HG02870 (cell line): ENCODE measurements around the gene ATF4.
A peak's percentile ranks its signal among the peaks of the same experiment; 100 is the strongest.
"Not testable (repeated sequence)": the region's sequence is repeated elsewhere in the genome, so short reads cannot be mapped to it uniquely, and the experiment has no call there.

ENCODE experiments used
- ATAC-seq: cut with Tn5 transposase; IDR thresholded peaks from one replicate; pipeline ENCODE4 v1.9.1; 2021; ENCODE audit warnings: mild to moderate bottlenecking, moderate library complexity; ENCODE audit not compliant: unreplicated experiment

Gene ATF4

DNA sequence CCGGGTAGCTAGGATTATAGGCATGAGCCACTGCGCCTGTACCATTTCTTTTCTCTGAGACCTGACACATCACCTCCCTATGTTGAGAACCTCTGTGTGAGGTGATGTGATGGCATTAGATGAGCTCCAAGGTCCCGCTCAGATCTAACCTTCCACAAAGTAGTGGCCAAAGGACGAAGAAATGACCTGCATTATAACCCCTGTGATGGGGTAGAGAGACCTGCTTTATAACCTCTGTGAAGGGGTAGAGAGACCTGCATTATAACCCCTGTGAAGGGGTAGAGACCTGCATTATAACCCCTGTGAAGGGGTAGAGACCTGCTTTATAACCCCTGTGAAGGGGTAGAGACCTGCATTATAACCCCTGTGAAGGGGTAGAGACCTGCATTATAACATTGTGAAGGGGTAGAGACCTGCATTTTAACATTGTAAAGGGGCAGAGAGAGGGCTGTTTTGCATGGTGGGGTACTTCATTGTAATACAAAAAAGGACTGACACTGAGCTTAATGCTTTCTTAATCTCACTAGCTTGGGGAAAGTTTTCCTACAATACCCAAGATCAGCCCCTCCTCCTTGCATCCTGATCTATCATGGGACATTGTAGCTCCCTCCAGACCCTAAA, 9.7 kb upstream of the ATF4 start:
- ATAC-seq, result no peak

DNA sequence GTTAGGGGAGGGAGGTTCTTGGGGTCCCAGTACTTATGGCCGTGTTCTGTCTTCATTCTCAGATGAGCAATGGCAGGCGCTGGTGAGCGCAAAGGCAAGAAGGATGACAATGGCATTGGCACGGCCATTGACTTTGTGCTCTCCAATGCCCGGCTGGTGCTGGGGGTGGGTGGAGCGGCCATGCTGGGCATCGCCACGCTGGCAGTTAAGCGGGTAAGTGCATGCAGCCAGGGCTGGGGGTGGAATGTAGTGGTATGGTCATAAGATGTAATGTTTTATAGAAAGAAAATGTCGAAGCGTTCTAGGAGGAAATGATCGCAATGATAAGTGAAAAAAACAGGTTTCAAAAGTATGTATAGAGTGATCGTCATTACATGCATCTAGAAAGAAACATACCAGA, 9.1 kb upstream of the ATF4 start:
- ATAC-seq, result no peak

DNA sequence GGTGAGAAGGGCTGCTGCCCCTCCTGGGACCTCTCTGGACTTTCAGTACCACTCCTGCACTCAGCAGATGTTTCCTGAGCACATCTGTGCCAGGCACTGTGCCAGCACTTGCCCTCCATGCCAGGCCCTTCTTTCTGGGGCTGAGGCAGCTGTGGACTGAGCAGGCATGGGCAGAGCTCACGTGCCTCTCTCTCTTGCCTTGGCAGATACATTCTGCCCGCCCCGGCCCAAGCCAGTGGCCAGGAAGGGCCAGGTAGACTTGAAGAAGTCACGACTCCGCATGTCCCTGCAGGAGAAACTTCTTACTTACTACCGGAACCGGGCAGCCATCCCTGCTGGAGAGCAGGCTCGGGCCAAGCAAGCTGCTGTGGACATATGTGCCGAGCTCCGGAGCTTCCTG, 8.3 kb upstream of the ATF4 start:
- no peak for ATAC-seq

DNA sequence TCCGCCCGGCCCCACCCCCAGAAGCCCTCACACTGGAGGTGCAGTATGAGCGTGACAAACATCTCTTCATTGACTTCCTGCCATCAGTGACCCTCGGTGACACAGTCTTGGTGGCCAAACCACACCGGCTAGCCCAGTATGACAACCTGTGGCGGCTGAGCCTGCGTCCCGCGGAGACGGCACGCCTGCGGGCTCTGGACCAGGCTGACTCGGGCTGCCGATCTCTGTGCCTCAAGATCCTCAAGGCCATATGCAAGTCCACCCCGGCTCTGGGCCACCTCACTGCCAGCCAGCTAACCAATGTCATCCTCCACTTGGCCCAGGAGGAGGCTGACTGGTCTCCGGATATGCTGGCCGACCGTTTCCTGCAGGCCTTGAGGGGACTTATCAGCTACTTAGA, 6.6 kb upstream of the ATF4 start:
- ATAC-seq, result no peak

DNA sequence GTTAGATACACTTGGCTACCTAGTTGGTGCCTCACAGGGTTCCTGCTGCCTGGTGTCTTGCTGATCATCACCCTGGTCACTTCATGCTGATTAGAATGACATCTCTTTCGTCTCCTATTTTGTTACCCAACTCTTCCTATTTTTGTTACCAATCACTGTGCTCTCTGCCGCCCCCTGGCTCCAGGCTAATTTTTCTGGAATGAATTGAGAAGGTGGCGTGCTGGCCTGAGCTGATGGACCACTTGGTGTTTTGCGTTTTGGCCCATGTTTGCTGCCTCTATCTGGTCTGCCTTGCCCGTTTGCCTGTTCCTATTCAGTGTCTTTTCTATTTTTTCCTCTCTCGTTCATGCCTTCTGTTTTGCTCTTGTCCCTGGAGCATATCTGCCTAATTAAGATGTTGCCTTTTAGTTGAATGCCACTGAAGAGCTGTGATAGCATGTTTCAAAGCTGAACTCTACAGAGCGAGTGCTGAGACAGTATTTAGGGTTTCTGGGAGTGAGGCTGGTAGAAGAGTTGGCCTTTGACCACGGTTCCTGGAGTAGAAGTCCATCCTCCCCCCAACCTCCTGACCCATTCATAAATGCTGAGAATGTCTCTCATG, 5.9 kb upstream of the ATF4 start:
- ATAC-seq, result no peak

DNA sequence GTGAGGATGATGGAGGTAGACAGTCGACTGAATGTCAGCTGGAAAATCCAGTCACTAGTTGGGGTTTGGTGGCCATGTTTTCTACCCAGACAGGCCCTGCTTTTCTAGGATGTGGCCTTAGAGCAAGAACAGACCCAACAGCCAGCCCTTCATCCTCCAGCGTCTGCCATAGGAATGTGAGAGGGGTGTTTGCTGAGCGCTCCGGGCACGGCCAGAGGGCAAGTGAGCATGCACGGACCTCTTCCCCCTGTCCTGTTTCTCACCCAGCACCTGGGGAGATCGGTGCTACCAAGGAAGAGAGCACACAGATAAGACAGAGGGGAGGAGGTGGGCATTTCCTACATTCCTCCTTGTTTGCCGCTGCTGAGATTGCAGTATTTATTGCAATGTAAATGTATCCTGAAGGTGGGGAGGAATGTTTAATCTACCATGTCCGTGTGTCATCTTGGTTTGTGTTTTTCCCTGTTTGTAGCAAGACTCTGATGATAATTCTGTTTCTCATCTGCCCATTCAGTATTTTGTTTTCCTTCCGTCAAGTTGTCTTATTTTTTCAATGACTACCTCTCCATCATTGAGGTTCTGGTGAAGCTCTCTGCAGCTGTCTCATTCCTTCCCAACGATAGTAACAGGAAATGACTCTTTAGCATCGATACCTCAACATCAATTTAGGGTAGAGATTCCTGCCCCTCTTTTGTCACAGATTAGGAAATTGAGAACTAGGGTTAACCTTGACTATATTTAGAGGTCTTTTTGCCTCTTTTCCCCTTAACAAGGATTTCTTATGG, 4.9 kb upstream of the ATF4 start:
- ATAC-seq, result no peak

DNA sequence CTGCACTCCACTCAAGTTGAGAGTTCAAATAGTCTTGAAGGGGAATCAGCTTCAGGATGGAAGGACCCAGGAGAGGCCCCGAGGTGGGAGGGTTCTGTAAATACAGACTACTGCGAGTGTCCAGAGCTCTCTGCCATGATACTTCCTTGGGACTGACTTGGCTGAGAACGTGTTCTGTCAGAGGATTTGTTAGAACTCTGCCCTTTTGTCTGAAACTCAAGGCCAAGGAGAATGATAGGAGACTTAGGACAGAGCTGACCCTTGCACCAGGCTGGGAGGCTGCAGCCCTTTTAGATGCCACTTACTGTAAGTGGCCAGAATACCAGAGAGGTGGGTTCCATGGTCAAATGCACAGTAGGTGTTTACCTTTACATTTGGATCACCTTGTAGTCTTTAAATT, 2.9 kb upstream of the ATF4 start:
- ATAC-seq, result no peak

DNA sequence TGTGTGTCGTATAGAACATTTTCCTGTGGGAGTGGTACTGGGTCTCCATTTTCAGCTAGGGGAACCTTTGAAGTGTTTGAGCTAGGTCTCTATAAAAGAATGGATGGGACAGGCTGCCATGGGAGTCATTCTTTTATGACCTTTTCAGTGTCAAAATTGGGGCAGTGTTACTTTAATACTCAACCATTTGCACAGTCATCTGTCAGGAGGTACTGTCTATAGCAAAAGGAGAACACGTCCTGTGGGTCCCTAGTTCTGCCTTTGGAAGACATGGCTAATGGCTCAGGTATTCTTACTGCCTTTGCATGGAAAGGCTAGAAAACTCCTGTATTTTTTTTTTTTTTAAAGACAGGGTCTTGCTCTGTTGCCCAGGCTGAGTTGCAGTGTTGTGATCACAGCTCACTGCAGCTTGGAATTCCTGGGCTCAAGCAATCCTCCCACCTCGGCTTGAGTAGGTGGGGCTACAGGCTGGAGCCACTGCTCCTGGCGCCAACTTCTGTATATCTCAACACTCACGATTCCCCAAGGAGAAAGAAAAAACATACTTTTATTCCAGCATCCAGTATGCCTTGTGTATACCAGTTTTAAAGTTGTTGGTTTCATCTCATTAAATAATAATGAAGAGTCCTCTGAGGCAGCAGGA, 2.1 kb upstream of the ATF4 start:
- ATAC-seq, result no peak

DNA sequence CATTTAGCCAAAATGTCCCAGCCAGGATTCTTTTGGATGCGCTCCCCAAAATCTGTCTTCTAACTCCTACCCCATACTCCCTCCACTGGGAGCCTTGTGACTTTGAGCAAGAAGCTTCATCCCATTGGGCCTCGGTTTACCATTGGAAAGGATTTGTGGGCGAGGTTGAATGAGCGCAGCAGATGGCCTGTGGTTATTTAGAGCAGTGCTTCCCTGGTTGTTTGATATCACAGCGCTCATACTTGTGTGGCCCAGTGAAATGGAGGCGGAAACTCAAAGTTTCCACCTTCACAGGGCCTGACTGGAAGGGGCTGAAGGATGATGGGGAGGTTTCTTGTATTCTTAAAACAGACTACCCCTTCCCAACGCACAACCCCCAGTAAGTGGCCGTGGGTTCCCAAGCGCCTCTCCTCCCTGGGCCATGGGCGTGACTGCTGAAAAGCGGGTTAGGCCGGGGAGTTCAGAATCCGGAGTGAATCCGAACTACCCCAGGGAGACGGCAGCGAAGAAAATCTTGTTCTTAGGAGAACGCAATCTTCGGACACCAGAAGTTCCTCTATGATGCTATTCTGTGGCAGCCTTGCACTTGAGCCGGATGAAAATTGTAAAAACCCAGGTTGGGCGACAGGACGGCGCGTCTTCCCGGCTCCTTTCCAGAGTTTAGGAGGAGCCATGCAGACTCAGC, 1.2 kb upstream of the ATF4 start:
- no peak for ATAC-seq

DNA sequence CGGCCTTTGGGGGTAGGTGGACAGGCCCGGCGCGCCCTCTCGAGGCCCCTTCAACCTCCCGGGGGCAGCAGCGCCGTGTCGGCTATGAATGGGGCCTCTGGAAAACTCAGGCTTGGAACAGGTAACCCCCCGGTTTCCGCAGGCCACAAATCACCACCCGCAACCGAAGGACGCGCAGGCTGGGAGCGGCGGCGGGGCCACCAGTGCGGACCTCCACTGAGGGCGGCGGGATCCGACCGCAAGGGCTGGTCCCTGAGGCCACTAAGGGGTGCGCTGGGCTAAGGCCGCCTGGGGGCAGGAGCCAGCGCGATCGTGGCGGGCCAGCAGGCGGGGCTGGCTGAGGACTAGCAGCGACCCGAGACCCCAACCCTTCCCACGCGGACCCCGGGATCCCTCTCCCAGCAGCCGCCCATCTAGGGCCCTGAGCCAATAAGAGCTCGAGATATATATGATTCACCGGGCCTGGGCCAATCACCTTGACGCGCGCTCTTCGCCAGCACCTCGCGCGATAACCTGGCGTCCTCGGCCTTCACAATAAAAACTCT, 609 bp upstream of the ATF4 start:
- peak; percentile 81 for ATAC-seq

DNA sequence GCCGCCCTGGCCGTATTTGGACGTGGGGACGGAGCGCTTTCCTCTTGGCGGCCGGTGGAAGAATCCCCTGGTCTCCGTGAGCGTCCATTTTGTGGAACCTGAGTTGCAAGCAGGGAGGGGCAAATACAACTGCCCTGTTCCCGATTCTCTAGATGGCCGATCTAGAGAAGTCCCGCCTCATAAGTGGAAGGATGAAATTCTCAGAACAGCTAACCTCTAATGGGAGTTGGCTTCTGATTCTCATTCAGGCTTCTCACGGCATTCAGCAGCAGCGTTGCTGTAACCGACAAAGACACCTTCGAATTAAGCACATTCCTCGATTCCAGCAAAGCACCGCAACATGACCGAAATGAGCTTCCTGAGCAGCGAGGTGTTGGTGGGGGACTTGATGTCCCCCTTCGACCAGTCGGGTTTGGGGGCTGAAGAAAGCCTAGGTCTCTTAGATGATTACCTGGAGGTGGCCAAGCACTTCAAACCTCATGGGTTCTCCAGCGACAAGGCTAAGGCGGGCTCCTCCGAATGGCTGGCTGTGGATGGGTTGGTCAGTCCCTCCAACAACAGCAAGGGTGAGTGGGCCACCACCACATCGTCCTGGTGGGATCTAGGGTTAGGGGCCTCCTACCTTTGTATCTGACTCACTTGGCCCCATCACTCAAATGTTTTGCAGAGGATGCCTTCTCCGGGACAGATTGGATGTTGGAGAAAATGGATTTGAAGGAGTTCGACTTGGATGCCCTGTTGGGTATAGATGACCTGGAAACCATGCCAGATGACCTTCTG, 934 bp downstream of the ATF4 start:
- not testable (repeated sequence) for ATAC-seq

DNA sequence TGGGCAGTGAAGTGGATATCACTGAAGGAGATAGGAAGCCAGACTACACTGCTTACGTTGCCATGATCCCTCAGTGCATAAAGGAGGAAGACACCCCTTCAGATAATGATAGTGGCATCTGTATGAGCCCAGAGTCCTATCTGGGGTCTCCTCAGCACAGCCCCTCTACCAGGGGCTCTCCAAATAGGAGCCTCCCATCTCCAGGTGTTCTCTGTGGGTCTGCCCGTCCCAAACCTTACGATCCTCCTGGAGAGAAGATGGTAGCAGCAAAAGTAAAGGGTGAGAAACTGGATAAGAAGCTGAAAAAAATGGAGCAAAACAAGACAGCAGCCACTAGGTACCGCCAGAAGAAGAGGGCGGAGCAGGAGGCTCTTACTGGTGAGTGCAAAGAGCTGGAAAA, 1.7 kb downstream of the ATF4 start:
- not testable (repeated sequence) for ATAC-seq

DNA sequence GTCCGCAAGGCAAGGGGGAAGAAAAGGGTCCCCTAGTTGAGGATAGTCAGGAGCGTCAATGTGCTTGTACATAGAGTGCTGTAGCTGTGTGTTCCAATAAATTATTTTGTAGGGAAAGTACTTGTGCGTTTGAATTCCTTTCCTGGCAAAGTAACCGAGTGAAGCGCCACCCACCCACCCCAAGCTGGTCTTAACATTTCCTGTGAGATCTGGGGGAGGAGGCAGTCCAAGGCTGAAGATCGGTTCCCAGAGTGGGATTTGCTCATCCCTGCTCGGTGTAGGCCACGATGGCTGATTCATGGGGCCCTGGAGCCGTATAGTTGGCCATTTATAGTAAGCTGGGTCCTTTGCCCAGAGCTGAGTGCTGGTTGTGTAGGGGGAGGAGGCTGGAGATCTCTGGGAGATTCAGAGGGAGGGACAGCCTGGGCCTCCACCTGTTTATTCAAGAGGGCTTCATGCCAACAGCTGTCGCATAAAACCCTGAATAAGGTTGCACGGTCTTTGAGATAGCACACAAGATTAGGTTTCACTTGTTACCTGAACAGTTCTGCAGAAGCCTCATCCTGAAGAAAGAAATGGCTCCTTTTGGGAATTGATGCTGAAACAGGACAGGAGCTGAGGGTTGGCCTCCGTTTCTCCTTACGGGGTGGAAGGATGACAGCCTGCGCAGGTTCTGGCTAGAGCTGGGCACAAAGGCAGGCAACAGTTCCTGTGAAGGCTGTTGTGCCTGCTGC, 2.4 kb downstream of the ATF4 start:
- ATAC-seq, result no peak

DNA sequence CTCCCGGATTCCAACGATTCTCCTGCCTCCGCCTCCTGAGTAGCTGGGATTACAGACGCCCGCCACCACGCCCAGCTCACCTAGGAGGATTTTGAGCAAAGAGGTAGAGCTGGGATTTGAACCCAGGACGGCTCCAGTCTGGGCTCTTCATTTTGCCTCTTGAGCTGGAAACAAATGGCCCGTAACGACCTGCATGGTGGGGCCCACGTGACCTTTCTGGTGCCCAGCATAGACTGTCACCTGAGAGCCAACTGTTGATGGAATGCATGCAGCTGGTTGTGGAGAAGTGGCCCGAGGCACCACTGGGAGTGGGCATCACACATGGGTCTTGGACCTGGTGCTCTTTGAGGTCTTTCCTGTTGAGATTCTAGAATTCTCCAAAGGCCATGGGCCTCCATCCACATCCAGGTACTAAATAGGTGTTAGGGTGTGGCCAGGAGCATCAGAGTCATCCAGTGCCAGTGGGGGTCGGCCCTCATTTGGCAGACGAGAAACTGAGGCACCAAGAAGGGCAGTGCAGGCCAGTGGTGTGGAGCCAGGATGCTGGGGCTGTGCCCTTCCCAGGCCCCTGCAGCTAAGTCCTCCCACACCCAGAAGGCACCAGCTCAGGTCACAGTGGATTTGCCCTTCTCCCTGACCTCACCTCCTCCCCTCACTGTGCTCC, 3.9 kb downstream of the ATF4 start:
- ATAC-seq, result no peak

DNA sequence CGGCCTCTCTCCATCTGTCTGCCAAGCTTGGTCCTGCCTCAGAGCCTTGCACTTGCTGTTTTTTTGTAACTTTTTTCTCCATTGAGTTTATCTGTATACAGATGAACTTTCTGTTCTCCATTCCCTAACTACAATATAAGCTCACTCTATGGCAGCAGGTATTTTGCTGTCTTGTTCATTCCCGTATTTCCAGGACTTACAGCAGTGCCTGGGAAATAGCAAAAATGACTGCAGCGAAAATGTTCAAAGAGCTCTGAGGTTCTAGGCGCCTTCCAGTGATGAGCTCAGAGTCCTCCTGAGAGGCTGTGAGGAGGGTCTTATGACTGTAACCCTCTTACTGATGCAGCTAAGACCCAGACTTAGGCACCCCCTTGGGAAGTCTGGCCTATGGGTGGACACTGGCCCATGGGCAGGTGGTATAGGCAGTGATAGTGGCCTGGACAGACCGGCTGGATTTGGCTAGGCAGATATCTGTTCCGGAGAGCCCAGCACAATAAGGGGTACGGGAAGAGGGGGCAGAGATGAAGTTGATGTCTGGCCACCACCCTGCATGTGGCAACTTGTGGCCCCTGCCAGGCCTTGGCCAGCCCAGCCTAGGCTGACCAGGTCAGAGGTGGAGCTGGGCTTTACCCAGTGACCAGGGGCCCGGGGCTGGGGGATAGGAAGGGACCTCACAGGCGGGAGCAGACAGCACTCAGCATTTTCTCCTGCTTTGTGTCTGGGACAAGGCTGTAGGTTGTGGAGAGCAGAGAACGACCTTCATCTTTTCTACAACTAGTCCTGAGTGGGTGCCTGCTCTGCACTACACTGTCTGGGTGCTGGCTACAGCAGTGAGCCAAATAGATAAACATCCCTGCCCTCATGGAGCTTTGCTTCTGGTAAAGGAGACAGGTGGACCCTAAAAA, 4.6 kb downstream of the ATF4 start:
- ATAC-seq, result no peak

DNA sequence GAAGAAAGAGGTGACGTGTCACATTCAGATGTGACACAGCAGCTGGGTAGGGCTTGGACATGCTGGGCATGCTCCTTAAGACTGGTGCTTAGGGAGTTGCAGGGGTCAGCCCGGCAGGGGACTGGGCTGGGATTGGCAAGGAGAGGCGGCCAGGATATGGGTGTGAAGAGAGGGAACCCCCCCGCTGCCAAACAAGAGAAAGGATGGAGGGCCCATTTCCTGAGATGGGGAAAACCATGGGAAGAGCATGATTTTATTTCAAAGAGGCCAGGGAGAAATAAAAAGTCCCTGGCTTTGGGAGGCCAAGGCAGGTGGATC, 5.3 kb downstream of the ATF4 start:
- no peak for ATAC-seq

DNA sequence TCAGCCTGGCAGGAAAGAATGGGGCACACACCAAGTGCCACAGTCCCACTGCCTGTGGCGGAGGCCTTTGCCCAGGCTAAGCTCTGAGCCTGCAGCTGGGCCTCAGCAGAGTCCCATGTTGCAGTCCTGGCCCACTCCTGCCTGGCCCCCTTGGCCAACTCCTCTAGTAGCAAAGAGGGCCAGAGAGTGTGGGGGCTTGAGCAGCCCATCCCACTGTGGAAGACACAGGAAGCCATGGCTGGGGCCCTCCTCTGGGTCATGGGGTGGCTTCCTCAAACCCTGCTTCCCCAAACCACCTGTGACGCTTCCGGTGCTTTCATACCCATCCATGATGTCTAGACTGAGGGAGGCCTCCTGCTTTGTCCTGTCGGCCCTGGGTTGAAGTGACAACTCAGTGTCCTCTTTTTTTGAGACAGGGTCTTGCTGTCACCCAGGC, 6.4 kb downstream of the ATF4 start:
- no peak for ATAC-seq

DNA sequence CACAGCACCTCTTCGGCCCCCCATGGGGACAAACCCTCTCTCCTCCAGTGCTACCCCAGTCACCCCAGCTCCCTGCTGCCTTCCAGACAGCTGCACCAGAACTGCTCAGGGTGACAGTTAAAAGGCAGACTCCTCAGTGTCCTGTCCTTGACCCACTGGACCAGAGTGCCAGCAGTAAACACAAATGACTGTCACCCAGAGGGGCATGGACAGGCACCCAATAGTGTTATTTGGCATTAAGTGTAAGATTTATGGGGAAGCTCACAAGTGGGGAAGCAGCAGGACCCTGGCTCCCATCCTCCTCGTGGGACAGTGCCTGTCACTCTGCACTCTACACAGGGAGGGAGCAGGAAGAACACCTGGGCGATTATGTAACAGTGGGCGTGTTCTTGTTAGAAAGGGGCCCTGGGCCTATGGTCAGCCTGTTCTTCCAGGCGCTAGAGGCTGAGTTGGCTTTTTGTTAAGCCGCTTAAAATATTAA, 7.2 kb downstream of the ATF4 start:
- ATAC-seq, result no peak
